Heart left ventricle (tissue), 16 donors: Measurements from ENCODE around the gene PIK3C2G. TPM values are rescaled to one million over a fixed set of nuclear protein-coding genes. Genes with fewer than 3 reads are reported as not detected.

Experiments
- ATAC-seq, 4 donors: fragments of 200-7000 bp; cut with Tn5 transposase; one replicate each; pipeline ENCODE4 v1.9.1; 2020 to 2022; ENCODE audit warnings: moderate library complexity in 4 of 4, mild to moderate bottlenecking in 3 of 4, moderate number of reproducible peaks in 1 of 4
- DNase-seq, 5 donors: peaks; one replicate each; pipeline ENCODE4 v3.0.0-alpha.2; 2020
- H3K27ac ChIP-seq, 12 donors: fragments of 200-600 bp; sonication (generic) in 4 of 12; one replicate each; pipeline versions ENCODE4 v1.5.0 to v1.8.0; 2016 to 2022; ENCODE audit warnings: mild to moderate bottlenecking in 2 of 12
- H3K27me3 ChIP-seq, 9 donors: fragments of 200-600 bp; sonication (generic) in 2 of 9; one replicate each; pipeline versions ENCODE4 v1.5.1 to v1.8.0; 2016 to 2022; ENCODE audit warnings: mild to moderate bottlenecking in 3 of 9
- H3K36me3 ChIP-seq, 9 donors: fragments of 200-600 bp; sonication (generic) in 2 of 9; one replicate each; pipeline versions ENCODE4 v1.5.0 to v1.8.0; 2018 to 2022; ENCODE audit warnings: mild to moderate bottlenecking in 2 of 9
- H3K4me1 ChIP-seq, 12 donors: fragments of 200-600 bp; sonication (generic) in 4 of 12; one replicate each; pipeline versions ENCODE4 v1.5.0 to v1.8.0; 2016 to 2022; ENCODE audit warnings: mild to moderate bottlenecking in 3 of 12
- H3K4me3 ChIP-seq, 12 donors: fragments of 200-600 bp; sonication (generic) in 4 of 12; one replicate each; pipeline versions ENCODE4 v1.5.0 to v1.8.0; 2017 to 2022; ENCODE audit warnings: mild to moderate bottlenecking in 9 of 12, moderate library complexity in 4 of 12
- H3K9me3 ChIP-seq, 12 donors: fragments of 200-600 bp; sonication (generic) in 4 of 12; one replicate each; pipeline versions ENCODE4 v1.5.0 to v1.8.0; 2016 to 2022; ENCODE audit warnings: mild to moderate bottlenecking in 1 of 12
- POLR2A ChIP-seq, 2 donors: fragments of 450-650 bp; IDR thresholded peaks; one replicate each; pipeline ENCODE4 v1.6.1; 2017; ENCODE audit warnings: antibody characterized with exemption in 2 of 2, mild to moderate bottlenecking in 2 of 2, moderate library complexity in 2 of 2
- WGBS, 4 donors: extraction: QIAGEN DNeasy Blood & Tissue Kit in 2 of 4; methylation state at CpG; one replicate each; pipeline versions ENCODE4 v1.1.5 to v1.1.7; 2013 to 2018; 5-methylcytosine and 5-hydroxymethylcytosine counted together
- intact Hi-C, 10 donors: fragments of 100-400 bp; cut with DNase I; formaldehyde crosslinking; loops; one replicate each; pipeline versions ENCODE4 v1.11.1 to v1.14.2; 2022
- polyA plus RNA-seq, 2 donors: library from polyadenylated mRNA; stranded (reverse); fragments of 200-250 nt; gene quantifications; one replicate each; pipeline ENCODE4 v1.2.3, GENCODE V29; 2013
- total RNA-seq, 9 donors: library from RNA; depleted of rRNA in 2 of 9; stranded (reverse); fragments of >200 nt in 2 of 9; fragmentation: NEBNext Ultra II Directional in 3 of 9; extraction: Animal tissue kit (Norgen Biotek cat#: 25700) in 3 of 9; gene quantifications; one replicate each; pipeline versions ENCODE4 v1.1.0 to v1.2.4, GENCODE V29; 2016 to 2023
- TF ChIP-seq, protein P1 (sequence below), 12 donors: fragments of 200-600 bp; sonication (generic) in 4 of 12; IDR thresholded peaks; one replicate each; pipeline versions ENCODE4 v1.5.0 to v1.8.0; 2018 to 2022; ENCODE audit warnings: antibody characterized with exemption in 12 of 12, mild to moderate bottlenecking in 5 of 12
- donor health status: ischemic (EF 13 %, LVEDD 7.1; RV severe dilation, severe dysfunction).
- donor health status: healthy with polysubstance abuse.
- donor health status: DM: no; HTN: yes; CAD: no.
- donor health status: DM: no; HTN: no; CAD: no.
- donor health status: ischemic (EF 25% LVEDD 6.9; RV normal size, moderate dysfunction).
- donor health status: ischemic (EF 25% LVEDD 5.7; RV mildly dilated, moderate dysfunction).
- donor health status: healthy.
- donor health status: DM: yes; HTN: yes; CAD: no.
- donor health status: ischemic (EF 35%, LVEDD 5.7; RV mildly dilated, moderate dysfunction).
- donor health status: nonischemic (EF 11% LVEDD 7.7; RV severe dilation, severe dysfunction).
- donor health status: DM: yes; HTN: yes; CAD: no.
- donor health status: PGD.
- donor health status: ischemic (EF 29% LVEDD 5.4; RV normal size, mild dysfunction).
- donor health status: nonischemic (EF 23%, LVEDD 6.1; RV moderate dilation, normal function).

The PIK3C2G gene
- total and polyA plus RNA-seq, 11 donors = not detected

DNA sequence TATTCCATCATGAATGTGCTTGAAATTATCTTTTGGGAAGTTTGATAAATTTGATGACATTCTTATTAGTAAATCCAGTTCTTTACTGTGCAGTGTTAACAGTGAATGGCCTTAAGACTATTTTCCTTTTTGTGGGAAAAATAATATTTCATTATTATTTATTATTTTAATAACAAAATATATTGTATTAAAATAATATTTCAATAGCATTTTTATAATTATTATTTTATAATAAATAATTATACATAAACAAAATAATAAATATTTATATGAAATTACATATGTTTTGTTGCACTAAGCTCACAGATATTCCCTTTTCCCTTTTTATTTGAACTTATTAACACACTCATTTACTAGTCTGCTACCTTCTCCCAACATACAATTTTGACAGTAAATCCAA, 33.6 kb downstream of the PIK3C2G start:
- DNase-seq = no peak
- TF ChIP-seq, protein P1, sequence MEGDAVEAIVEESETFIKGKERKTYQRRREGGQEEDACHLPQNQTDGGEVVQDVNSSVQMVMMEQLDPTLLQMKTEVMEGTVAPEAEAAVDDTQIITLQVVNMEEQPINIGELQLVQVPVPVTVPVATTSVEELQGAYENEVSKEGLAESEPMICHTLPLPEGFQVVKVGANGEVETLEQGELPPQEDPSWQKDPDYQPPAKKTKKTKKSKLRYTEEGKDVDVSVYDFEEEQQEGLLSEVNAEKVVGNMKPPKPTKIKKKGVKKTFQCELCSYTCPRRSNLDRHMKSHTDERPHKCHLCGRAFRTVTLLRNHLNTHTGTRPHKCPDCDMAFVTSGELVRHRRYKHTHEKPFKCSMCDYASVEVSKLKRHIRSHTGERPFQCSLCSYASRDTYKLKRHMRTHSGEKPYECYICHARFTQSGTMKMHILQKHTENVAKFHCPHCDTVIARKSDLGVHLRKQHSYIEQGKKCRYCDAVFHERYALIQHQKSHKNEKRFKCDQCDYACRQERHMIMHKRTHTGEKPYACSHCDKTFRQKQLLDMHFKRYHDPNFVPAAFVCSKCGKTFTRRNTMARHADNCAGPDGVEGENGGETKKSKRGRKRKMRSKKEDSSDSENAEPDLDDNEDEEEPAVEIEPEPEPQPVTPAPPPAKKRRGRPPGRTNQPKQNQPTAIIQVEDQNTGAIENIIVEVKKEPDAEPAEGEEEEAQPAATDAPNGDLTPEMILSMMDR (IDR thresholded peaks at IDR 0.05) = no peak
- no peak for TF ChIP-seq POLR2A (IDR thresholded peaks at IDR 0.05)
- no peaks in the 10 kb centered on the region for H3K27me3 ChIP-seq
- H3K9me3 ChIP-seq = peaks cover 0 to 9% (median 0%) of the 10 kb centered on the region in 12 donors
- intact Hi-C loops = no loop called here
- H3K4me3 ChIP-seq = no peak overlapping the region
- no peaks in the 10 kb centered on the region for H3K4me1 ChIP-seq
- H3K27ac ChIP-seq = no peak overlapping the region
- no peak for ATAC-seq
- no peaks in the 10 kb centered on the region for H3K36me3 ChIP-seq

DNA sequence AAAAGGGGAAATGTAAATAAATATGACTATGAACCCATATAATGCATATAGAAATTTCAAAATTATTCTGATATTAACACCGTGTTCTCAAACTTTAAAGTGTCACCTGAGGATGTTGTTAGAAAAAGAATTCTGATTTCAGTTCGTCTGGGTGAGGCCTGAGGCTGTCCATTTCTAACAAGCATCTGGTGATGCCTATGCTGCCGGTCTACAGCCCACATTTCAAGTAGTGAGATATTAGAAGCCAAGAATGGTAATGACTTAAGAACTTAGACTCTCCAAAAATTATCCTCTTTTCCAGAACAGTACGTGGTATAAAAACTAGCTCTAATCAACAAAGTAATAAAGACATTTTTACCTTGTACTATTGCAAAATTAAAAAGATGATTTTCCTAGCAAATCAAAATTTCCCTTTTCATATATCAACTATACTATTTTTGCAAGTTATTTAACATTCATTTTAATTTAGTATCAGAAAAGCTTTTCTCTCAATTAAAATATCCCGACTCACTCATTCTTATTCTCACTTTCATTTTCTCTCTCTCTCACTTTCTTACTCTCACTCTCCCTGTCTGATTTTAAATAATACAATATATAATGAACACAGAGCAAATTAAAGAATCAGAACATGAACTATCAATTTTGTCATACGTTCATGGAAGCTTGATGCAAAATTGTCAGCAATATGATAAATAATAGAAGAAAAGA, 35.0 kb downstream of the PIK3C2G start:
- 52 to 59% (median 57%) methylated on average over 6 of the region's 6 CpGs for WGBS, 4 donors
- Histone ChIP-seq H3K27ac (peak overlapping the region in 7 of 12 donors; percentile 2 to 45 (median 21)), H3K9me3 (peaks cover 0 to 22% (median 10%) of the 10 kb centered on the region in 12 donors), H3K4me1 (no peaks in the 10 kb centered on the region), H3K36me3 (no peaks in the 10 kb centered on the region), H3K27me3 (no peaks in the 10 kb centered on the region), H3K4me3 (peak overlapping the region in 9 of 12 donors; percentile 9 to 55 (median 27))
- intact Hi-C loops = no loop called here
- ATAC-seq = peak in 2 of 4 donors; percentile 31 to 50
- TF ChIP-seq POLR2A (IDR thresholded peaks at IDR 0.05) = no peak
- TF ChIP-seq, protein P1 (IDR thresholded peaks at IDR 0.05) = no peak
- DNase-seq = no peak

DNA sequence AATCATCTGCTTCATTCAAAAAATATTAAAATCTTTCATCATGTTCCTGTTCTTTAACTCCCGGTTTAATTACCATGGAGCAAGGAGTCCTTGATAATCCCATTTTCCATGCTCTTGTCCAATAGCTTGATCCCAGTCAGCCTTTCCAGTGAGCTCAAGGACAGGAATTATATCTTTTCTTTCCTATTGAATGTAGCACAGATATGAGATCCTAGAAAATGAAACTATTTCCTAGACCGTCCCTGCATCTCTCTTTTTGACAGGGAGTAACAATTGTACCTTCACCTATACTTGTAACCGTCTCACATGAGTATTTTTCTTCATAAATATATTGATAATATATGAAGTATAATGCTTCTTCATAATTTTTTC, 35.6 kb downstream of the PIK3C2G start:
- intact Hi-C loops = no loop called here
- ATAC-seq (peak in 1 of 4 donors; percentile 28), DNase-seq (no peak)
- 75 to 84% (median 76%) methylated on average over 3 of the region's 3 CpGs for WGBS, 4 donors
- H3K4me1 ChIP-seq = no peaks in the 10 kb centered on the region
- TF ChIP-seq, protein P1 (IDR thresholded peaks at IDR 0.05) = no peak
- TF ChIP-seq POLR2A (IDR thresholded peaks at IDR 0.05) = no peak
- H3K9me3 ChIP-seq = peaks cover 0 to 27% (median 15%) of the 10 kb centered on the region in 12 donors
- H3K27me3 ChIP-seq = no peaks in the 10 kb centered on the region
- peak overlapping the region in 7 of 12 donors; percentile 2 to 45 (median 15) for H3K27ac ChIP-seq
- no peaks in the 10 kb centered on the region for H3K36me3 ChIP-seq
- peak overlapping the region in 9 of 12 donors; percentile 9 to 55 (median 27) for H3K4me3 ChIP-seq

DNA sequence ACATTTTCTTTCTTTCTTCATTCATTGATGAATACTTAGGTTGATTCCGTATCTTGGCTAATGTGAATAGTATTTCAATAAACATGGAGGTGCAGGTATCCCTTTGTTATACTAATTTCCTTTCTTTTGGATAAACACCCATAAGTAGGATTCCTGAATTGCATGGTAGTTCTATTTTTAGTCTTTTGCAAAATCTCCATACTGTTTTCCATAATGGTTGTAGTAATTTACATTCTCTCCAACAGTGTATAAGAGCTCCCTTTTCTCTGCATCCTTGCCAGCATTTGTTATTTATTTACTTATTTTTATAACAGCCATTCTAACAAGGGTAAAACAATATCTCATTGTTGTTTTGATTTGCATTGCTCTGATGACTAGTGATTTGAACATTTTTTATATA, 36.6 kb downstream of the PIK3C2G start:
- intact Hi-C loops = no loop called here
- no peaks in the 10 kb centered on the region for H3K27me3 ChIP-seq
- H3K4me1 ChIP-seq = no peaks in the 10 kb centered on the region
- TF ChIP-seq POLR2A (IDR thresholded peaks at IDR 0.05) = no peak
- TF ChIP-seq, protein P1 (IDR thresholded peaks at IDR 0.05) = no peak
- peaks cover 0 to 31% (median 18%) of the 10 kb centered on the region in 12 donors for H3K9me3 ChIP-seq
- H3K27ac ChIP-seq = no peak overlapping the region
- H3K4me3 ChIP-seq = no peak overlapping the region
- DNase-seq (no peak), ATAC-seq (no peak)
- 87 to 98% (median 92%) methylated on average over 1 of the region's 1 CpG for WGBS, 4 donors
- no peaks in the 10 kb centered on the region for H3K36me3 ChIP-seq
